ENCODE measurements around the gene VWA1. TPM values are rescaled to one million over a fixed set of nuclear protein-coding genes. Genes with fewer than 3 reads are reported as not detected.

VWA1 gene
- total and polyA plus RNA-seq, 4 donors: 51.7 to 94.3 (median 69.1) TPM

DNA sequence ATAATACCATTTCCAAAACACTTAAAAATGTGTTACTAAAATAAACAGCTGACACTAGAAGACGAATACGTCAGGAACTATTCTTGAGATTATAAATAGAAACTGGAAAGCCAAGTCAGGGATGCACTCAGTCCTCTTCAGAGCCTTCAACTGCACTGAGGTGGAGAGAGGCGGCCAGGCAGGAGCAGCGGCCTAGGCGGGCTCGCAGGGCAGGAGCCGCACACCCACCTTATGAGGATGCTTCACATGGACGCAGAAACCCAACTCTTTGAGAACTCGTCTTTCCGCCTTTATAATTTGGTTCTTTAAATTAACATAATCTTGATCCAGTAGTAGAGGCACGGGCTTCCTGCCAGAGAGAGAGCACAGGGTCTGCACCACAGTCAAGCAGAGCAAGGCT lies 40.3 kb upstream of the VWA1 start:
- TF ChIP-seq, protein P1, sequence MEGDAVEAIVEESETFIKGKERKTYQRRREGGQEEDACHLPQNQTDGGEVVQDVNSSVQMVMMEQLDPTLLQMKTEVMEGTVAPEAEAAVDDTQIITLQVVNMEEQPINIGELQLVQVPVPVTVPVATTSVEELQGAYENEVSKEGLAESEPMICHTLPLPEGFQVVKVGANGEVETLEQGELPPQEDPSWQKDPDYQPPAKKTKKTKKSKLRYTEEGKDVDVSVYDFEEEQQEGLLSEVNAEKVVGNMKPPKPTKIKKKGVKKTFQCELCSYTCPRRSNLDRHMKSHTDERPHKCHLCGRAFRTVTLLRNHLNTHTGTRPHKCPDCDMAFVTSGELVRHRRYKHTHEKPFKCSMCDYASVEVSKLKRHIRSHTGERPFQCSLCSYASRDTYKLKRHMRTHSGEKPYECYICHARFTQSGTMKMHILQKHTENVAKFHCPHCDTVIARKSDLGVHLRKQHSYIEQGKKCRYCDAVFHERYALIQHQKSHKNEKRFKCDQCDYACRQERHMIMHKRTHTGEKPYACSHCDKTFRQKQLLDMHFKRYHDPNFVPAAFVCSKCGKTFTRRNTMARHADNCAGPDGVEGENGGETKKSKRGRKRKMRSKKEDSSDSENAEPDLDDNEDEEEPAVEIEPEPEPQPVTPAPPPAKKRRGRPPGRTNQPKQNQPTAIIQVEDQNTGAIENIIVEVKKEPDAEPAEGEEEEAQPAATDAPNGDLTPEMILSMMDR (IDR thresholded peaks at IDR 0.05; ENCODE audit: control extremely low read depth, extremely low read depth): no peak
- Histone ChIP-seq H3K36me3 (ENCODE audit: control insufficient read depth in 4 of 4, insufficient read depth in 4 of 4, low read length in 4 of 4) (peaks cover 35 to 51% (median 44%) of the 10 kb centered on the region in 4 donors), H3K27ac (ENCODE audit: low read depth in 1 of 2, low read length in 1 of 2) (no peak overlapping the region), H3K9ac (ENCODE audit: insufficient read depth in 1 of 2, low read length in 2 of 2) (no peak overlapping the region), H3K4me1 (ENCODE audit: control insufficient read depth in 5 of 5, insufficient read depth in 5 of 5, low read length in 5 of 5) (peaks cover 5 to 17% (median 11%) of the 10 kb centered on the region in 5 donors), H3K4me3 (no peak overlapping the region), H3K9me3 (ENCODE audit: control insufficient read depth in 4 of 4, insufficient read depth in 3 of 4, low read length in 3 of 4) (no peaks in the 10 kb centered on the region), H3K27me3 (ENCODE audit: control insufficient read depth in 3 of 3, insufficient read depth in 3 of 3, low read length in 2 of 3) (no peaks in the 10 kb centered on the region)
- 88 to 92% methylated on average over 11 of the region's 11 CpGs for WGBS, 2 donors
- ATAC-seq (ENCODE audit: insufficient read depth, low FRiP score) (no peak), DNase-seq (no peak)

DNA sequence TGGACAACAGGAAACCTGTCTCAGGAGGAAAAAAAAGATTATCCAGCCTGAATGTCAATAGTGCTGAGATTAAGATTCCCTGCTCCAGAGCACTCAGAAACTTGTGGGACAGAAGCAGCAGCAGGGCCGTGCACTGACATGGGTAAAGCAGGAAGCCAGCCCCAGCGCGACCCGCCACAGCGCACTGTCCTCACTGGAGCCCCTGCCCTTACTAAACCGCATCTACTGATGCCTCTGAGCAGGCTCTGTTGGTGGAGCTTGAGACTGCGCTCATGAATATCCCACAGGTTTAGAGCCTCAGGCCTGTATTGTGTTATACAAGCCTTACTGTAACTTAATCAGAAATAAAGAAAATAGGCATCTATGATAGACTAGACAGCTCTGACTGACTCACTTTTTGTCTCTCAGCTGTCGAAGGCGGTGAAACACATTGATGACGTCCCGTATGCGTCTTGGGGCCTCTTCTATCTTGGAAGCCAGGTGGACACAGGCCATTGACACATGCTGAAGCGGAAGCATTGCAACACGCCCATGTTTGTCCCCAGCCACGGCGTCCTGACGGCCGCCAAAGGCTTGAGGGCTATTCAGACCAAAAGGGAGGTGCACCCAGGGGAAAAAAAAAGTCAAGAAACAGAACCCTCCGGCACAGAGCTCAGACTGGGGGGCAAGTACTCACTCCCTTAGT lies 37.5 kb upstream of the VWA1 start:
- H3K27me3 ChIP-seq (ENCODE audit: control insufficient read depth in 3 of 3, insufficient read depth in 3 of 3, low read length in 2 of 3): no peaks in the 10 kb centered on the region

DNA sequence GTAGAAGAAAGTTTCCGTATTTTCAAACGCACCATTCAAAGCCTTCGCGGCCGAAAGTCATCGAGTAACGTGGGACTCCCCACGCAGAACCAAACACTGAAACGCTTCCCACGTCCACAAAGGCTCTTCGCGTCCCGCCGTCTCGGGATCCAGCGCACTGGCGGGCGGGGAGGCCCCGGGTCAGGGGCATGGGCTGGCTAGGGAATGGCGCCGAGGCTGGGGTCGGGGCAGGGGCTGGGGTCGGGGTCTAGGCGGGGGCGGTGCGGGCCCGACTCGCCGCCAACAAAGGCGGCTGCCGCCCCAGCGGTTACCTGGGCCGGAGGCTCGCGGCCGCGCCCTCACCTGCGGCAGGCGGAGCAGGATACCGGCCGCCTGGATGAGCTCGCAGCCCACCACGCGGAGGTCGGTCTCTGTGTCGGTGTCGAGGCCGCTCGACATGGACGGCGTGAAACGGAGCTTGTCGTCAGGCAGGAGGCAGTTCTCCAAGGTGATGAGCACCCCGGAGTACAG lies 36.8 kb upstream of the VWA1 start:
- Histone ChIP-seq H3K27ac (ENCODE audit: low read depth in 1 of 2, low read length in 1 of 2) (peak overlapping the region; percentile 90 to 94), H3K4me1 (ENCODE audit: control insufficient read depth in 5 of 5, insufficient read depth in 5 of 5, low read length in 5 of 5) (peaks cover 5 to 27% (median 13%) of the 10 kb centered on the region in 5 donors), H3K9me3 (ENCODE audit: control insufficient read depth in 4 of 4, insufficient read depth in 3 of 4, low read length in 3 of 4) (no peaks in the 10 kb centered on the region), H3K4me3 (peak overlapping the region; percentile 98), H3K27me3 (ENCODE audit: control insufficient read depth in 3 of 3, insufficient read depth in 3 of 3, low read length in 2 of 3) (no peaks in the 10 kb centered on the region), H3K9ac (ENCODE audit: insufficient read depth in 1 of 2, low read length in 2 of 2) (peak overlapping the region; percentile 56 to 84), H3K36me3 (ENCODE audit: control insufficient read depth in 4 of 4, insufficient read depth in 4 of 4, low read length in 4 of 4) (peaks cover 13 to 40% (median 24%) of the 10 kb centered on the region in 4 donors)
- DNase-seq (no peak), ATAC-seq (ENCODE audit: insufficient read depth, low FRiP score) (peak; percentile 0)
- TF ChIP-seq, protein P1 (IDR thresholded peaks at IDR 0.05; ENCODE audit: control extremely low read depth, extremely low read depth): no peak
- 0% methylated on average over 40 to 54 of the region's 54 CpGs for WGBS, 2 donors

More for the DNA sequence above, 37.5 kb upstream of the VWA1 start:
- DNase-seq (no peak), ATAC-seq (ENCODE audit: insufficient read depth, low FRiP score) (no peak)
- Histone ChIP-seq H3K36me3 (ENCODE audit: control insufficient read depth in 4 of 4, insufficient read depth in 4 of 4, low read length in 4 of 4) (peaks cover 18 to 46% (median 30%) of the 10 kb centered on the region in 4 donors), H3K4me1 (ENCODE audit: control insufficient read depth in 5 of 5, insufficient read depth in 5 of 5, low read length in 5 of 5) (peaks cover 5 to 27% (median 13%) of the 10 kb centered on the region in 5 donors), H3K9me3 (ENCODE audit: control insufficient read depth in 4 of 4, insufficient read depth in 3 of 4, low read length in 3 of 4) (no peaks in the 10 kb centered on the region), H3K4me3 (peak overlapping the region; percentile 98), H3K27ac (ENCODE audit: low read depth in 1 of 2, low read length in 1 of 2) (peak overlapping the region; percentile 90 to 94), H3K9ac (ENCODE audit: insufficient read depth in 1 of 2, low read length in 2 of 2) (peak overlapping the region; percentile 56 to 84)
- WGBS, 2 donors: 48 to 51% methylated on average over 19 of the region's 19 CpGs
- TF ChIP-seq, protein P1 (IDR thresholded peaks at IDR 0.05; ENCODE audit: control extremely low read depth, extremely low read depth): no peak

Measured in lung (tissue), 12 donors.